ENCODE results near the gene ABCC4. TPM values are rescaled to one million over a fixed set of nuclear protein-coding genes. Genes with fewer than 3 reads are reported as not detected.

ABCC4 gene
- total RNA-seq, 5 donors from 2014 or later (not counting 1 experiment from before 2014, with no cell fraction given): 8.9 to 12.5 (median 9.5) TPM

- ChIA-PET POLR2A (no interaction called here), CTCF (no interaction called here)
- no peaks in the 10 kb centered on the region for H3K9me3 Mint-ChIP-seq
- Histone ChIP-seq H3K4me3 (ENCODE audit: control insufficient read depth in 1 of 2, extremely low read depth in 1 of 2, low read length in 1 of 2) (no peak overlapping the region), H3K27me3 (replicated peaks in 1 of 2; ENCODE audit: control insufficient read depth in 2 of 2, extremely low read depth in 1 of 2, insufficient read depth in 2 of 2, low read length in 1 of 2) (no peaks in the 10 kb centered on the region), H3K9me3 (no peaks in the 10 kb centered on the region), H3K4me1 (ENCODE audit: control insufficient read depth in 1 of 2, extremely low read depth in 1 of 2, insufficient read depth in 2 of 2, low read length in 2 of 2) (no peaks in the 10 kb centered on the region), H3K36me3 (ENCODE audit: control insufficient read depth in 2 of 2, extremely low read depth in 1 of 2, insufficient read depth in 1 of 2, low read length in 1 of 2) (no peaks in the 10 kb centered on the region), H3K27ac (ENCODE audit: low read length) (no peak overlapping the region)
- peaks cover 23 to 35% of the 10 kb centered on the region in 2 donors for H3K27me3 Mint-ChIP-seq
- H3K4me3 Mint-ChIP-seq: no peak overlapping the region
- H3K27ac Mint-ChIP-seq: no peak overlapping the region
- no peaks in the 10 kb centered on the region for H3K4me1 Mint-ChIP-seq
- H3K36me3 Mint-ChIP-seq: no peaks in the 10 kb centered on the region
- 80% methylated on average over 1 of the region's 9 CpGs for WGBS (ENCODE audit: insufficient coverage)
- ATAC-seq (replicated peaks in 1 of 4) (no peak), DNase-seq (no peak)
Measured at GRCh38 chr13:94992036-94992960, 309.0 kb downstream of the ABCC4 start.

- no peaks in the 10 kb centered on the region for H3K4me1 ChIP-seq (ENCODE audit: control insufficient read depth in 1 of 2, extremely low read depth in 1 of 2, insufficient read depth in 2 of 2, low read length in 2 of 2)
- H3K27ac Mint-ChIP-seq: no peak overlapping the region
- DNase-seq (no peak), ATAC-seq (replicated peaks in 1 of 4) (no peak)
- peaks cover 12 to 17% of the 10 kb centered on the region in 2 donors for H3K27me3 Mint-ChIP-seq
- CTCF ChIA-PET: interaction anchor here (1.1 kb wide), 2 partner anchors 15 to 203 kb away, joined by 3 to 5 read pairs; no protein-coding TSS in a partner anchor
- H3K27me3 ChIP-seq (replicated peaks in 1 of 2; ENCODE audit: control insufficient read depth in 2 of 2, extremely low read depth in 1 of 2, insufficient read depth in 2 of 2, low read length in 1 of 2): no peaks in the 10 kb centered on the region
- H3K27ac ChIP-seq (ENCODE audit: low read length): no peak overlapping the region
- no peaks in the 10 kb centered on the region for H3K36me3 ChIP-seq (ENCODE audit: control insufficient read depth in 2 of 2, extremely low read depth in 1 of 2, insufficient read depth in 1 of 2, low read length in 1 of 2)
- no peaks in the 10 kb centered on the region for H3K36me3 Mint-ChIP-seq
- no peak overlapping the region for H3K4me3 Mint-ChIP-seq
- POLR2A ChIA-PET: interaction anchor here in 1 of 2 donors (0.6 kb wide), 1 partner anchor 50 kb away, joined by 3 read pairs; no protein-coding TSS in a partner anchor
- H3K4me3 ChIP-seq (ENCODE audit: control insufficient read depth in 1 of 2, extremely low read depth in 1 of 2, low read length in 1 of 2): no peak overlapping the region
- H3K9me3 Mint-ChIP-seq: no peaks in the 10 kb centered on the region
- H3K9me3 ChIP-seq: no peaks in the 10 kb centered on the region
- no peaks in the 10 kb centered on the region for H3K4me1 Mint-ChIP-seq
- no CpG with 5 or more reads among the region's 3 CpGs for WGBS (ENCODE audit: insufficient coverage)
Measured at GRCh38 chr13:94988654-94989053, 312.6 kb downstream of the ABCC4 start.

GRCh38 chr13:94987869-94988268 is 313.4 kb downstream of the ABCC4 start:
- POLR2A ChIA-PET: no interaction called here

GRCh38 chr13:94987081-94987480 is 314.2 kb downstream of the ABCC4 start:
- Mint-ChIP-seq H3K27me3 (peaks cover 6 to 15% of the 10 kb centered on the region in 2 donors), H3K36me3 (no peaks in the 10 kb centered on the region), H3K27ac (no peak overlapping the region), H3K9me3 (no peaks in the 10 kb centered on the region), H3K4me1 (no peaks in the 10 kb centered on the region), H3K4me3 (no peak overlapping the region)
- ChIA-PET CTCF (no interaction called here), POLR2A (no interaction called here)
- Histone ChIP-seq H3K36me3 (ENCODE audit: control insufficient read depth in 2 of 2, extremely low read depth in 1 of 2, insufficient read depth in 1 of 2, low read length in 1 of 2) (no peaks in the 10 kb centered on the region), H3K4me1 (ENCODE audit: control insufficient read depth in 1 of 2, extremely low read depth in 1 of 2, insufficient read depth in 2 of 2, low read length in 2 of 2) (no peaks in the 10 kb centered on the region), H3K4me3 (ENCODE audit: control insufficient read depth in 1 of 2, extremely low read depth in 1 of 2, low read length in 1 of 2) (no peak overlapping the region), H3K27ac (ENCODE audit: low read length) (no peak overlapping the region), H3K9me3 (no peaks in the 10 kb centered on the region), H3K27me3 (replicated peaks in 1 of 2; ENCODE audit: control insufficient read depth in 2 of 2, extremely low read depth in 1 of 2, insufficient read depth in 2 of 2, low read length in 1 of 2) (peaks cover 0 to 4% of the 10 kb centered on the region in 2 experiments)
- WGBS (ENCODE audit: insufficient coverage): no CpG with 5 or more reads among the region's 5 CpGs
- DNase-seq: no peak
- no peak for ATAC-seq (replicated peaks in 1 of 4)

More at GRCh38 chr13:94987869-94988268, 313.4 kb downstream of the ABCC4 start:
- Mint-ChIP-seq H3K4me3 (no peak overlapping the region), H3K9me3 (no peaks in the 10 kb centered on the region), H3K36me3 (no peaks in the 10 kb centered on the region), H3K27me3 (peaks cover 6 to 15% of the 10 kb centered on the region in 2 donors), H3K27ac (no peak overlapping the region), H3K4me1 (no peaks in the 10 kb centered on the region)
- no peaks in the 10 kb centered on the region for H3K9me3 ChIP-seq
- ATAC-seq (replicated peaks in 1 of 4) (no peak), DNase-seq (no peak)
- WGBS (ENCODE audit: insufficient coverage): no CpG with 5 or more reads among the region's 1 CpG
- H3K4me3 ChIP-seq (ENCODE audit: control insufficient read depth in 1 of 2, extremely low read depth in 1 of 2, low read length in 1 of 2): no peak overlapping the region
- no peaks in the 10 kb centered on the region for H3K27me3 ChIP-seq (replicated peaks in 1 of 2; ENCODE audit: control insufficient read depth in 2 of 2, extremely low read depth in 1 of 2, insufficient read depth in 2 of 2, low read length in 1 of 2)
- H3K27ac ChIP-seq (ENCODE audit: low read length): no peak overlapping the region
- no peaks in the 10 kb centered on the region for H3K4me1 ChIP-seq (ENCODE audit: control insufficient read depth in 1 of 2, extremely low read depth in 1 of 2, insufficient read depth in 2 of 2, low read length in 2 of 2)
- no peaks in the 10 kb centered on the region for H3K36me3 ChIP-seq (ENCODE audit: control insufficient read depth in 2 of 2, extremely low read depth in 1 of 2, insufficient read depth in 1 of 2, low read length in 1 of 2)
- CTCF ChIA-PET: interaction anchor here (0.6 to 1.1 kb wide), 3 partner anchors 15 to 1487 kb away, joined by 3 to 5 read pairs (median 3); no protein-coding TSS in a partner anchor

DNA sequence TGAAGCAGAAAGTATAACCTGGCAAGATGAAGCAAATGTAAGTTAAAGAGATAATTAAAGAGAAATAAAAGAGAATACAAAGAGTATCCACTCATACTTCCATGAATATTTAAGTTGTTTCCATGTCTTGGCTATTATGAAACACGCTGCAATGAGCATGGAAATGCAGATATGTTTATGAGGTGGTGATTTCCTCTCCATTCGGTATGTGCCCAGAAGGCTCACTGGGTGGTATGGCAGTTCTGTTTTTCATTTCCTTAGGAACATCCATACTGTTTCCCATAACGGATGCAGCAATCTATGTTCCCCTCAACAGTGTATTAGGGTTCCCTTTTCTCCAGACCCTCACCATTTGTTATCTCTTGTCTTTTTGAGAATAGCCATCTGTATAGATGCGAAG is 316.3 kb downstream of the ABCC4 start:
- H3K9me3 Mint-ChIP-seq: no peaks in the 10 kb centered on the region

DNA sequence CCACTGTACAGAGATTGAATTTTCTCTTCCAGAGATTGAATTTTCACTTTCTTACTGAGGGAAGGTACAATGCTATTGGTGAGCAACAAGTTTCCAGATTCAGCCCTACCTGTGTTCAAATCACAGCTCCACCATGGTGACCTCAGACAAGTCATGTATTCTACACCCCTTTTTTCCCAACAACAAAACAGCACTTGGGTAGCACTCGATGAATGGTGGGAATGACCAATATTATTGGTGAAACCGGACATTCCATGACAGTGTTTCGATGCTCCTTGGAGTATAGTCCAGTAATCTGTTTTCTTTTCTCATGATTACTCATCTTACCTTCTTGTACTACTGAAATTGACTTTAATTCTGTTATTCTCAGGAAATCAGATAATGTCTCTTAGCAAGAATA is 322.7 kb downstream of the ABCC4 start:
- H3K4me1 ChIP-seq (ENCODE audit: control insufficient read depth in 1 of 2, extremely low read depth in 1 of 2, insufficient read depth in 2 of 2, low read length in 2 of 2): no peaks in the 10 kb centered on the region
- Mint-ChIP-seq H3K36me3 (no peaks in the 10 kb centered on the region), H3K27me3 (peaks cover 4 to 14% of the 10 kb centered on the region in 2 donors), H3K4me3 (no peak overlapping the region), H3K27ac (no peak overlapping the region), H3K4me1 (no peaks in the 10 kb centered on the region), H3K9me3 (no peaks in the 10 kb centered on the region)
- no peaks in the 10 kb centered on the region for H3K9me3 ChIP-seq
- H3K27me3 ChIP-seq (replicated peaks in 1 of 2; ENCODE audit: control insufficient read depth in 2 of 2, extremely low read depth in 1 of 2, insufficient read depth in 2 of 2, low read length in 1 of 2): peaks cover 0 to 4% of the 10 kb centered on the region in 2 experiments
- ChIA-PET CTCF (no interaction called here), POLR2A (no interaction called here)
- H3K36me3 ChIP-seq (ENCODE audit: control insufficient read depth in 2 of 2, extremely low read depth in 1 of 2, insufficient read depth in 1 of 2, low read length in 1 of 2): no peaks in the 10 kb centered on the region
- ATAC-seq (replicated peaks in 1 of 4) (no peak), DNase-seq (no peak)
- H3K4me3 ChIP-seq (ENCODE audit: control insufficient read depth in 1 of 2, extremely low read depth in 1 of 2, low read length in 1 of 2): no peak overlapping the region
- no CpG with 5 or more reads among the region's 3 CpGs for WGBS (ENCODE audit: insufficient coverage)
- H3K27ac ChIP-seq (ENCODE audit: low read length): no peak overlapping the region

More for the DNA sequence above, 316.3 kb downstream of the ABCC4 start:
- Histone ChIP-seq H3K4me3 (ENCODE audit: control insufficient read depth in 1 of 2, extremely low read depth in 1 of 2, low read length in 1 of 2) (no peak overlapping the region), H3K36me3 (ENCODE audit: control insufficient read depth in 2 of 2, extremely low read depth in 1 of 2, insufficient read depth in 1 of 2, low read length in 1 of 2) (no peaks in the 10 kb centered on the region), H3K27me3 (replicated peaks in 1 of 2; ENCODE audit: control insufficient read depth in 2 of 2, extremely low read depth in 1 of 2, insufficient read depth in 2 of 2, low read length in 1 of 2) (peaks cover 0 to 4% of the 10 kb centered on the region in 2 experiments), H3K27ac (ENCODE audit: low read length) (no peak overlapping the region), H3K9me3 (no peaks in the 10 kb centered on the region), H3K4me1 (ENCODE audit: control insufficient read depth in 1 of 2, extremely low read depth in 1 of 2, insufficient read depth in 2 of 2, low read length in 2 of 2) (no peaks in the 10 kb centered on the region)
- no peak overlapping the region for H3K27ac Mint-ChIP-seq
- ATAC-seq (replicated peaks in 1 of 4): no peak
- no peak overlapping the region for H3K4me3 Mint-ChIP-seq
- H3K27me3 Mint-ChIP-seq: peaks cover 6 to 11% of the 10 kb centered on the region in 2 donors
- no peak for DNase-seq
- ChIA-PET POLR2A (no interaction called here), CTCF (no interaction called here)
- WGBS (ENCODE audit: insufficient coverage): no CpG with 5 or more reads among the region's 4 CpGs
- no peaks in the 10 kb centered on the region for H3K4me1 Mint-ChIP-seq
- H3K36me3 Mint-ChIP-seq: no peaks in the 10 kb centered on the region

Data from T-cell (primary cell).